ENCODE measurements around the gene MB21D2. TPM values are rescaled to one million over a fixed set of nuclear protein-coding genes. Genes with fewer than 3 reads are reported as not detected.
A peak's percentile ranks its signal among the peaks of the same experiment; 100 is the strongest.

MB21D2 gene
- total RNA-seq, 6 donors from 2014 or later, result 4.6 to 8.0 (median 5.3) TPM

DNA sequence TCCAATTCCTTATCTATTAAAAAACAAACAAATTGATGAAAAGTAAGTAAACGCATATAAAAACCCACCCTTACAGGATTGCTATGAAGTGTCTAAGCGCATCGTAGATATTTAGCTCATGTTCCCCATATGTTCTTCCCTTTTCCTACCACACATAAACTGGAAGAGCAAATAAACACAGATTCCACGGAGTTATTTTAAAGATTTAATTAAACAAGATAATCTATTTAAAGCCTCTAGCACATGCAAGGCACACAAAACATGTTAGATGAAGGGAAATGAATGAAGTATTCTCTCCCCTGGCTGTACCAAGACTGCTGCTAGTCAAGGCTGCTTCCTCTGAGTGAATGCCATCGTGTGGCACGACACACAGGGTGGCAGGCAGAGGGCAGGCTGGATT is 111.9 kb downstream of the MB21D2 start:
- no peak overlapping the region for H3K27ac ChIP-seq
- H3K9me3 ChIP-seq, result no peaks in the 10 kb centered on the region
- DNase-seq (no peak), ATAC-seq (ENCODE audit: low FRiP score in 2 of 2) (no peak)
- no peaks in the 10 kb centered on the region for H3K4me1 ChIP-seq
- no peaks in the 10 kb centered on the region for H3K36me3 ChIP-seq
- 84 to 90% methylated on average over 6 of the region's 6 CpGs for WGBS, 2 donors
- no peak overlapping the region for H3K4me3 ChIP-seq
- TF ChIP-seq EP300 (IDR thresholded peaks at IDR 0.05), result no peak
- no peak for TF ChIP-seq POLR2AphosphoS5 (IDR thresholded peaks at IDR 0.05)
- TF ChIP-seq, protein P1, sequence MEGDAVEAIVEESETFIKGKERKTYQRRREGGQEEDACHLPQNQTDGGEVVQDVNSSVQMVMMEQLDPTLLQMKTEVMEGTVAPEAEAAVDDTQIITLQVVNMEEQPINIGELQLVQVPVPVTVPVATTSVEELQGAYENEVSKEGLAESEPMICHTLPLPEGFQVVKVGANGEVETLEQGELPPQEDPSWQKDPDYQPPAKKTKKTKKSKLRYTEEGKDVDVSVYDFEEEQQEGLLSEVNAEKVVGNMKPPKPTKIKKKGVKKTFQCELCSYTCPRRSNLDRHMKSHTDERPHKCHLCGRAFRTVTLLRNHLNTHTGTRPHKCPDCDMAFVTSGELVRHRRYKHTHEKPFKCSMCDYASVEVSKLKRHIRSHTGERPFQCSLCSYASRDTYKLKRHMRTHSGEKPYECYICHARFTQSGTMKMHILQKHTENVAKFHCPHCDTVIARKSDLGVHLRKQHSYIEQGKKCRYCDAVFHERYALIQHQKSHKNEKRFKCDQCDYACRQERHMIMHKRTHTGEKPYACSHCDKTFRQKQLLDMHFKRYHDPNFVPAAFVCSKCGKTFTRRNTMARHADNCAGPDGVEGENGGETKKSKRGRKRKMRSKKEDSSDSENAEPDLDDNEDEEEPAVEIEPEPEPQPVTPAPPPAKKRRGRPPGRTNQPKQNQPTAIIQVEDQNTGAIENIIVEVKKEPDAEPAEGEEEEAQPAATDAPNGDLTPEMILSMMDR (IDR thresholded peaks at IDR 0.05), result no peak
- no peak for TF ChIP-seq POLR2A (IDR thresholded peaks at IDR 0.05)
- no peaks in the 10 kb centered on the region for H3K27me3 ChIP-seq

DNA sequence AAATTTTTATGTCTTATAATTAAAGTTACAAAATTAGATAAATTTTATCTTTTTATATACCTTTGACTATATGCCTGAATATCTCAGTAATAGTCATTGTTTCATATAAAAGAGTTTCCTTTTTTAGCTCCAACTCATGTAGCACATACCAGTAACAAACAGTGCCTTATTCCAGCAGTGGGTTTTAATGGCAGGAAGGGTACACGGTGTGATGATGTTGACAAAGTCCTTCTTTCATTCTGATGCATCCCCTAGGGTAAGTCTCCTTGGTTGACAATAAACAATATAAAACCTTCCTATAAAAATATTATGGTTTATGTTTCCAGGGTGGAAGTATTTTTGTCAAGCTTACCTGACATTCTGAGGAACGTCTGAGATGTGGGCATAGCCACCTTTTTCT is 113.2 kb downstream of the MB21D2 start:
- no peak for ATAC-seq (ENCODE audit: low FRiP score in 2 of 2)
- no peaks in the 10 kb centered on the region for H3K4me1 ChIP-seq
- TF ChIP-seq, protein P1 (IDR thresholded peaks at IDR 0.05), result no peak
- no peak for TF ChIP-seq POLR2AphosphoS5 (IDR thresholded peaks at IDR 0.05)
- no peak for TF ChIP-seq POLR2A (IDR thresholded peaks at IDR 0.05)
- TF ChIP-seq EP300 (IDR thresholded peaks at IDR 0.05), result no peak
- H3K27ac ChIP-seq, result no peak overlapping the region
- no peak overlapping the region for H3K4me3 ChIP-seq
- 80 to 85% methylated on average over 2 of the region's 2 CpGs for WGBS, 2 donors
- H3K27me3 ChIP-seq, result no peaks in the 10 kb centered on the region
- no peaks in the 10 kb centered on the region for H3K36me3 ChIP-seq
- no peak for DNase-seq
- H3K9me3 ChIP-seq, result no peaks in the 10 kb centered on the region

DNA sequence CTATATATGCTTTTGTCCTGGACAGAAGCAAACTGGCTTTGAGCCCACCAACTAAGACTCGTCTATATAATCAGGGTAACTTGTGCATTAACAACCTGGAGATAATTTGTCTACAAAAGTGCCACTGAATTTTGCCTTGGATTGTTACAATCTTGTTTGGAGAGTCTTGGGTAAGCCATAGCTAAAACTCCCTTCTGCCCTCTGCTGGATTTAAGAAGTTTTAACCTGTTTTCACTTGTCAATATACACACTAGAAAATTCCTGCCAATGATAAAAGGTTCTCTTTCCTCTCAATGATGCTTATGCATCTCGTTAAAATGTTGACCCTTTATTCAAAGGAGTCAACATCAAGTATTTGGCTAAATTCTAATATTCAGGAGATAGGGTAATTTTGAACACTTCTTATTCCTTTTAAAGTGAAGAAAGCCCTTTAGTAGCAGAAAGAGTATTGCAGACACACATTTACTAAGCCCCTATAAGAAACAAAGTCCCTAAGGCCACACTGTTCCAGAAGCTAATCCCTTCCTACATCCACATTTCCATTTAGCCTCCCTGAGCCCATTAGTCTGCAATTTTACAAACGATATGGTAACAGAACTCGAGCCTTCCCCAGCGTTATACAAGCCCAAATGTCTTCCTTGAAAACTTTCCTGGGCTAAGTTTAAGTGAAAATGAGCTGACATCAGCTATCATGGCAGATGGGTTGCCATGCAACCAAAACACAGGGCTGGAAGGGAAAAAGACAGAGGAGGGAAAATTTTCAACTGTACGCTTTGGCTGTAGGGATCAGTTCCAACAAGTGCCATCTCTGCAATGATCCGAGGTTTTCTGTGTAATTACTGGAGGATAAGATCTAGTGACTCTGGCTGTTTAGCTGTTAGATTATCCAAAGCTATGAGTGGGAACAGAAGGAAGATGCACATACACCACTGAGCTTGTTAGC is 114.4 kb downstream of the MB21D2 start:
- no peak for DNase-seq
- Histone ChIP-seq H3K27me3 (no peaks in the 10 kb centered on the region), H3K36me3 (no peaks in the 10 kb centered on the region), H3K4me1 (no peaks in the 10 kb centered on the region), H3K4me3 (no peak overlapping the region), H3K9me3 (no peaks in the 10 kb centered on the region), H3K27ac (no peak overlapping the region)
- 60 to 63% methylated on average over 7 of the region's 7 CpGs for WGBS, 2 donors
- TF ChIP-seq EP300 (IDR thresholded peaks at IDR 0.05) (no peak), POLR2AphosphoS5 (IDR thresholded peaks at IDR 0.05) (no peak), POLR2A (IDR thresholded peaks at IDR 0.05) (no peak)
- TF ChIP-seq, protein P1 (IDR thresholded peaks at IDR 0.05), result peak; percentile 18 to 46 (median 34)
- peak in 1 of 2 donors; percentile 52 for ATAC-seq (ENCODE audit: low FRiP score in 2 of 2)

DNA sequence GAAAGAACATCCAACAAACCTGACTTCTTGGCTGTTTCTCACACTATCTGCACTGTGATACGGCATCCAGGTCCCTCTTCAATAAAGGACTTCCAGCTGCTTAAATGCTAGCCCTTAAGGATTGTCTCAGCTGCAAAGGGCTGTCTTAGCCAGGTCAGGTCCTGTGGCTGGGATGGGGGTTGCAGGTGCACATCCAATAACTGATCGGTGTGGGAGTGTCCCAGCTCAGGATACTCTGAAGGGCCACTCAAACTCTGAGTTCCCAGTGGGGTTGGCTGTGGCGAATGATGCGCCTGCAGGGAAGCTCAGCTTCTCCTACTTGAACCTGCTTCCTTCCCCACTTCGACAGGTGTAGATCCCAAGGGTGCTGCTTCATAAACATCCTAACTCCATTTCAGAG is 115.7 kb downstream of the MB21D2 start:
- WGBS, 2 donors, result 89 to 94% methylated on average over 5 of the region's 5 CpGs
- TF ChIP-seq EP300 (IDR thresholded peaks at IDR 0.05), result no peak
- TF ChIP-seq POLR2AphosphoS5 (IDR thresholded peaks at IDR 0.05), result no peak
- no peak for TF ChIP-seq POLR2A (IDR thresholded peaks at IDR 0.05)
- TF ChIP-seq, protein P1 (IDR thresholded peaks at IDR 0.05), result no peak
- no peaks in the 10 kb centered on the region for H3K4me1 ChIP-seq
- H3K27ac ChIP-seq, result no peak overlapping the region
- no peak overlapping the region for H3K4me3 ChIP-seq
- H3K9me3 ChIP-seq, result no peaks in the 10 kb centered on the region
- no peaks in the 10 kb centered on the region for H3K36me3 ChIP-seq
- H3K27me3 ChIP-seq, result no peaks in the 10 kb centered on the region
- DNase-seq, result no peak
- ATAC-seq (ENCODE audit: low FRiP score in 2 of 2), result no peak

All from upper lobe of left lung (tissue), 6 donors.